OCI-LY1 (cell line): ENCODE data around the gene FXYD6.

Experiments used
- H2AFZ ChIP-seq: fragments of 200-600 bp; sonication (generic), shearing (Covaris generic); 2 replicates; pipeline ENCODE4 v1.6.0; 2014; ENCODE audit warnings: antibody characterized with exemption, mild to moderate bottlenecking, low read length
- H3F3A ChIP-seq: fragments of 200-600 bp; sonication (generic), shearing (Covaris generic); 2 replicates; pipeline ENCODE4 v1.6.0; 2014; ENCODE audit warnings: mild to moderate bottlenecking, antibody characterized with exemption, low read length, moderate library complexity; ENCODE audit not compliant: insufficient read depth
- H3K27ac ChIP-seq: fragments of 200-600 bp; sonication (generic); 2 replicates; pipeline ENCODE4 v1.5.1; 2014; ENCODE audit warnings: low read length, mixed run types, mild to moderate bottlenecking, low read depth; ENCODE audit not compliant: poor library complexity, severe bottlenecking
- H3K27me3 ChIP-seq: fragments of 200-600 bp; sonication (generic); 2 replicates; pipeline ENCODE4 v1.6.0; 2014; ENCODE audit warnings: antibody characterized with exemption, mild to moderate bottlenecking, low read length, moderate library complexity; ENCODE audit not compliant: insufficient read depth
- H3K36me3 ChIP-seq: fragments of 200-600 bp; sonication (generic); 2 replicates; pipeline ENCODE4 v1.6.1; 2014; ENCODE audit warnings: mild to moderate bottlenecking, antibody characterized with exemption, low read length, moderate library complexity, mixed read lengths; ENCODE audit not compliant: insufficient read depth
- H3K4me1 ChIP-seq: fragments of 200-600 bp; sonication (generic); 2 replicates; pipeline ENCODE4 v1.5.1; 2014; ENCODE audit warnings: mild to moderate bottlenecking, low read length, moderate library complexity; ENCODE audit not compliant: insufficient read depth, severe bottlenecking
- H3K4me2 ChIP-seq: fragments of 200-600 bp; sonication (generic), shearing (Covaris generic); 2 replicates; pipeline ENCODE4 v1.6.1; 2014; ENCODE audit warnings: low read length
- H3K4me3 ChIP-seq: fragments of 200-600 bp; sonication (generic); 2 replicates; pipeline ENCODE4 v1.5.1; 2014; ENCODE audit warnings: low read length, low read depth, mild to moderate bottlenecking, mixed read lengths; ENCODE audit not compliant: poor library complexity, severe bottlenecking
- H3K79me2 ChIP-seq: fragments of 200-600 bp; shearing (Covaris generic); 2 replicates; pipeline ENCODE4 v1.6.1; 2016; ENCODE audit warnings: mixed run types, low read length, mixed read lengths; ENCODE audit not compliant: insufficient read depth
- H3K9ac ChIP-seq: fragments of 200-600 bp; sonication (generic), shearing (Covaris generic); 2 replicates; pipeline ENCODE4 v1.6.1; 2014; ENCODE audit warnings: mild to moderate bottlenecking, low read length, mixed read lengths
- H3K9me2 ChIP-seq: fragments of 200-600 bp; sonication (generic), shearing (Covaris generic); 2 replicates; pipeline ENCODE4 v1.6.1; 2014; ENCODE audit warnings: low read depth, mild to moderate bottlenecking, low read length, mixed read lengths
- H3K9me3 ChIP-seq: fragments of 200-600 bp; shearing (Covaris generic); 2 replicates; pipeline ENCODE4 v1.6.1; 2014; ENCODE audit warnings: low read length, mixed read lengths
- H4K20me1 ChIP-seq: fragments of 200-600 bp; sonication (generic), shearing (Covaris generic); 2 replicates; pipeline ENCODE4 v1.6.0; 2016; ENCODE audit warnings: mild to moderate bottlenecking, low read length; ENCODE audit not compliant: insufficient read depth
- EZH2 ChIP-seq: fragments of 200-600 bp; sonication (generic), shearing (Covaris generic); IDR thresholded peaks from 2 replicates; pipeline ENCODE4 v1.8.0; 2017; ENCODE audit warnings: borderline replicate concordance, mixed run types, mild to moderate bottlenecking, antibody characterized with exemption, low read length, moderate library complexity, mixed read lengths
- TF ChIP-seq, protein P1 (sequence below): fragments of 200-600 bp; sonication (generic), shearing (Covaris generic); IDR thresholded peaks from 2 replicates; pipeline ENCODE4 v1.5.1; 2017; ENCODE audit warnings: mild to moderate bottlenecking, antibody characterized with exemption, low read length, moderate library complexity, mixed read lengths

Gene FXYD6

DNA sequence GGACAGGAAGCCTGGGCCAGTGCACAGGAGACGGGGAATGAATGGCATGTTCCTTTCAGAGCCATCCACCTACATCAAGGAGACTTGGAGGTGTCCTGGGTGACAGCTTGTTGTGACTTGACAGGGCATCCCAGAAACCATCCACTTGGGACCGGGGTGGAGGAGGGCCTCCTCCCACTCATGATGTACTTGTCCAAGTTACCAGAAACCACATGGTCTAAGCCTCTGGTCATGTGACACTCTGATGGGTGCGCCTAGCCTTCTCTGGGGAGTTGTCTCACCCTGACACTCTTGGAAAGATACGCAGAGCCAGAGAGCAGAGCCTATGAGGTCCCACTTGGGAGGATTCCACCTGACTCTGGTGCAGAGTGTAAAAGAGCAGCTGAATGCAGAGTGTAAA lies 21.6 kb upstream of the FXYD6 start:
- Histone ChIP-seq H3F3A (no peaks in the 10 kb centered on the region), H3K9ac (no peak overlapping the region), H3K36me3 (no peaks in the 10 kb centered on the region), H3K9me2 (no peaks in the 10 kb centered on the region), H3K4me3 (no peak overlapping the region), H3K4me2 (no peak overlapping the region), H4K20me1 (no peaks in the 10 kb centered on the region), H3K27ac (no peak overlapping the region), H3K79me2 (no peaks in the 10 kb centered on the region), H3K4me1 (no peaks in the 10 kb centered on the region), H3K9me3 (0 out of 2 replicates have a peak, but pooled peaks cover 2% of the 10 kb centered on the region), H2AFZ (no peak overlapping the region), H3K27me3 (no peaks in the 10 kb centered on the region)
- no peak for TF ChIP-seq EZH2
- TF ChIP-seq, protein P1, sequence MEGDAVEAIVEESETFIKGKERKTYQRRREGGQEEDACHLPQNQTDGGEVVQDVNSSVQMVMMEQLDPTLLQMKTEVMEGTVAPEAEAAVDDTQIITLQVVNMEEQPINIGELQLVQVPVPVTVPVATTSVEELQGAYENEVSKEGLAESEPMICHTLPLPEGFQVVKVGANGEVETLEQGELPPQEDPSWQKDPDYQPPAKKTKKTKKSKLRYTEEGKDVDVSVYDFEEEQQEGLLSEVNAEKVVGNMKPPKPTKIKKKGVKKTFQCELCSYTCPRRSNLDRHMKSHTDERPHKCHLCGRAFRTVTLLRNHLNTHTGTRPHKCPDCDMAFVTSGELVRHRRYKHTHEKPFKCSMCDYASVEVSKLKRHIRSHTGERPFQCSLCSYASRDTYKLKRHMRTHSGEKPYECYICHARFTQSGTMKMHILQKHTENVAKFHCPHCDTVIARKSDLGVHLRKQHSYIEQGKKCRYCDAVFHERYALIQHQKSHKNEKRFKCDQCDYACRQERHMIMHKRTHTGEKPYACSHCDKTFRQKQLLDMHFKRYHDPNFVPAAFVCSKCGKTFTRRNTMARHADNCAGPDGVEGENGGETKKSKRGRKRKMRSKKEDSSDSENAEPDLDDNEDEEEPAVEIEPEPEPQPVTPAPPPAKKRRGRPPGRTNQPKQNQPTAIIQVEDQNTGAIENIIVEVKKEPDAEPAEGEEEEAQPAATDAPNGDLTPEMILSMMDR = no peak

DNA sequence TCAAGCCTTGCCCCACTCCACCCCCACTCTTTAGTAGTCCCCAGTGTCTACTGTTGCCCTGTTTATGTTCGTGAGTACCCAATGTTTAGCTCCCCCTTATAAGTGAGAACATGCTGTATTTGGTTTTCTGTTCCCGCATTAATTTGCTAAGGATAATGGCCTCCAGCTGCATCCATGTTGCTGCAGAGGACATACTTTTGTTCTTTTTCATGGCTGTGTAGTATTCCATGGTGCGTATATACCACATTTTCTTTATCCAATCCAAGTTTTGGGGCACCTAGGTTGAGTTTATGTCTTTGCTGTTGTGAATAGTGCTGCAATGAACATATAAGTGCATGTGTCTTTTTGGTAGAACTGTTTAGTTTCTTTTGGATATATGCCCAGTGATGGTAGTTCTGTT lies 16.2 kb upstream of the FXYD6 start:
- H2AFZ ChIP-seq = no peak overlapping the region
- no peak for TF ChIP-seq EZH2
- TF ChIP-seq, protein P1 = no peak

DNA sequence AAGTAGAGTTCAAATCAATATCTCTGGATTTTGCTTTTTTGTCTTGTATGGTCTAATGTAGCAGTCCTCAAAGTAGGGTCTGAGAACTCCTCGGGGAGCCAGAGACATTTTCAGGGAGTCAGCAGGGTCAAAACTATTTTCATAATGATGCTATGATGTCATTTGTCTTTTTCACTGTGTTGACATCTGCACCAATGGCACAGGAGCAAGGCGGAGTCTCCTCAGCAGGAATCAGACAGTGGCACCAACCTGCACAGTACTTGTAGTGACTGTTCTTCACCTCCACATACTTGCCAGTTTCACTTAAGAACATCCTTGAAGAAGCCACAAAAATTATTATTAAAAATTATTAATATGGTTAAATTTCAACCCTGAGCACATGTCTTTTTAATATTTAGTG lies 14.9 kb upstream of the FXYD6 start:
- TF ChIP-seq EZH2 = no peak
- TF ChIP-seq, protein P1 = no peak
- no peak overlapping the region for H2AFZ ChIP-seq
- no peaks in the 10 kb centered on the region for H3K9me2 ChIP-seq
- H3K9me3 ChIP-seq = 0 out of 2 replicates have a peak, but pooled peaks cover 2% of the 10 kb centered on the region
- no peak overlapping the region for H3K4me3 ChIP-seq
- no peak overlapping the region for H3K4me2 ChIP-seq
- H3K9ac ChIP-seq = no peak overlapping the region
- H3K27me3 ChIP-seq = no peaks in the 10 kb centered on the region
- no peaks in the 10 kb centered on the region for H3F3A ChIP-seq
- H3K27ac ChIP-seq = no peak overlapping the region
- no peaks in the 10 kb centered on the region for H3K79me2 ChIP-seq
- no peaks in the 10 kb centered on the region for H4K20me1 ChIP-seq
- no peaks in the 10 kb centered on the region for H3K4me1 ChIP-seq
- no peaks in the 10 kb centered on the region for H3K36me3 ChIP-seq

More for the DNA sequence above, 16.2 kb upstream of the FXYD6 start:
- Histone ChIP-seq H3K27ac (no peak overlapping the region), H3K4me2 (no peak overlapping the region), H3K9ac (no peak overlapping the region), H3F3A (no peaks in the 10 kb centered on the region), H3K4me1 (no peaks in the 10 kb centered on the region), H3K36me3 (no peaks in the 10 kb centered on the region), H3K79me2 (no peaks in the 10 kb centered on the region), H3K9me2 (no peaks in the 10 kb centered on the region), H4K20me1 (no peaks in the 10 kb centered on the region), H3K27me3 (no peaks in the 10 kb centered on the region), H3K4me3 (no peak overlapping the region), H3K9me3 (0 out of 2 replicates have a peak, but pooled peaks cover 2% of the 10 kb centered on the region)
